GM12872 (cell line): Measurements from ENCODE around the gene DHTKD1.

Experiments used
- TF ChIP-seq, protein P1 (sequence below): IDR thresholded peaks from 3 replicates; pipeline ENCODE4 v1.5.1; 2011; ENCODE audit warnings: low read depth, mild to moderate bottlenecking, low read length, moderate library complexity; ENCODE audit not compliant: insufficient read depth

The DHTKD1 gene

DNA sequence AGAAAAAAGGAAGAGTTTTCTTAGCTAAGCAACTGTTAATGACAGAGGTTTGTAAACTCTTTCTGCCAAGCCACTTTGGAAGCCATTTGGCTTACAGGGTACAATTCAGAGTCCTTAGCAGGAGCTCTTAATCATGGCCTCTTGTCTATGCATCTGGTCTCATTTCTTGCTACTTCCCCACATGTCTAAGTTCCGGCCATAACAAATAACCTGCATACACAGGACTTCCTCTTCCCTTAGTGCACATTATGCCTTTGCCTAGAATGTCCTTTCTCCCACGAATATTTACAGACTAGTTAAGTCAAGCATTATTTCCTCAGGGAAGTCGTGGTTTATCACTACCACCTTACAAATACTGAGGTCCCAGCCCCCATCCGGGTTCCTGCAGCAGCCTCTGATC, 17.5 kb upstream of the DHTKD1 start:
- TF ChIP-seq, protein P1, sequence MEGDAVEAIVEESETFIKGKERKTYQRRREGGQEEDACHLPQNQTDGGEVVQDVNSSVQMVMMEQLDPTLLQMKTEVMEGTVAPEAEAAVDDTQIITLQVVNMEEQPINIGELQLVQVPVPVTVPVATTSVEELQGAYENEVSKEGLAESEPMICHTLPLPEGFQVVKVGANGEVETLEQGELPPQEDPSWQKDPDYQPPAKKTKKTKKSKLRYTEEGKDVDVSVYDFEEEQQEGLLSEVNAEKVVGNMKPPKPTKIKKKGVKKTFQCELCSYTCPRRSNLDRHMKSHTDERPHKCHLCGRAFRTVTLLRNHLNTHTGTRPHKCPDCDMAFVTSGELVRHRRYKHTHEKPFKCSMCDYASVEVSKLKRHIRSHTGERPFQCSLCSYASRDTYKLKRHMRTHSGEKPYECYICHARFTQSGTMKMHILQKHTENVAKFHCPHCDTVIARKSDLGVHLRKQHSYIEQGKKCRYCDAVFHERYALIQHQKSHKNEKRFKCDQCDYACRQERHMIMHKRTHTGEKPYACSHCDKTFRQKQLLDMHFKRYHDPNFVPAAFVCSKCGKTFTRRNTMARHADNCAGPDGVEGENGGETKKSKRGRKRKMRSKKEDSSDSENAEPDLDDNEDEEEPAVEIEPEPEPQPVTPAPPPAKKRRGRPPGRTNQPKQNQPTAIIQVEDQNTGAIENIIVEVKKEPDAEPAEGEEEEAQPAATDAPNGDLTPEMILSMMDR, result no peak

- TF ChIP-seq, protein P1, result no peak
These were observed 13.0 kb upstream of the DHTKD1 start for GRCh38 chr10:12055732-12056131.

GRCh38 chr10:12056748-12057147, 12.0 kb upstream of the DHTKD1 start:
- TF ChIP-seq, protein P1, result no peak

DNA sequence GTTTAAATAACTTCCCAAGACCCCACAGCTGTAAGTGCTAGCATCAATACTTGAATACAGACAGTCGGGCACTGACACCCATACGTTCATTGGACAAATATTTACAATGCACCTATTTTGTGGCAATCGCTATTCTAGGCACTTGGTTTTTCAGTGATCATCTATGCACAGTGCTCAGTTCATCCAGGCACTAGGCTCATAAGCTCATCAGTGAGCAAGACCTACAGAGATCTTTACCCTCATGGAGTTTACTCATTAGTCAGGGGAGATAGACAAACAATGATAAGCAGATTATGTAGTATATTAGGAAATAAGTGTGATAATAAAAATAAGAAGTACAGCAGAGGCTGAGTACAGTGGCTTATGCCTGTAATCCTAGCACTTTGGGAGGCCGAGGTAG, 7.6 kb upstream of the DHTKD1 start:
- TF ChIP-seq, protein P1, result no peak

GRCh38 chr10:12062754-12063482, 5.8 kb upstream of the DHTKD1 start:
- TF ChIP-seq, protein P1, result no peak

DNA sequence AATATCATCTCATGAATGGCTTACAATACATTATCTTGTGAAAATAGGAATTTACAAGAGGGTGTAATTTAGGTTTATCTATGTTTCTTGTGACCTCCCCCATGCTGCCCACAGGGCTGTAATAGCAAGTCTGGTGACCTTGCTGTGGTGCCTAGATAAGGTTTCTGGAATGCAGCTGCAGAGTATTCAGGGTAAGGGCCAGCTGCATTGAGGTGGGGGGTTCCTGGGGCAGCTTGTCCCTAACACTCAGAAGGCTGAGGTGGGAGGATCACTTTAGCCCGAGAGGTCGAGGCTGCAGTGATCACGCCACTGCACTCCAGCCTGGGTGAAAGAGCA, 5.3 kb upstream of the DHTKD1 start:
- TF ChIP-seq, protein P1, result no peak

- TF ChIP-seq, protein P1, result no peak
These were observed 1.4 kb upstream of the DHTKD1 start for GRCh38 chr10:12067336-12067735.
